ENCODE results near the gene MUC12.

DNA sequence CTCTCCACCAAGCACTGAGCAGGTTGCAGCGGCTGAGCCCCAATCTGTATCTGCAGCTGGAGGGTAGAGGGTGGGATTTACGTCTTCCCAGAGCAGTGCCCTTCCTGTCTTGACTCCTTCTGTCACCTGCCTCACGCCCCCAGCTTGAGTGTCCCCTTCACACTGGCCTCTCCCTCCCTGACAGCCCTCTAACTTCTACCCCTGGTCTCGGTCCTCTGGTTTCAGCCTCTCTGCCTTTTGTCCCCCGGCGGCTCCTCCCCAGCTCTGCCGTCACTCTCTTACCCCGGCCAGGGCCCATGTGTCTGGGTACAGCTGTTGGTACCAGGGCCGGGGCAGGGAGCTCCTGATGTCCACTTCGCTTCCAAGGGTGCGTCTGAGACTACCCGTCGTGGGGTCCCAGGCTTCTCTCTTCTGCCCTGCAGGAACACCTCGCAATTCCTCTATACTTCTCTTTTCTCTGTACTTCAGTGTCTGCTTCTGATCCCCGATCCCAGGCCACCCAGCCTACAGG lies 19.4 kb upstream of the MUC12 start:
- TF ChIP-seq, protein P1, sequence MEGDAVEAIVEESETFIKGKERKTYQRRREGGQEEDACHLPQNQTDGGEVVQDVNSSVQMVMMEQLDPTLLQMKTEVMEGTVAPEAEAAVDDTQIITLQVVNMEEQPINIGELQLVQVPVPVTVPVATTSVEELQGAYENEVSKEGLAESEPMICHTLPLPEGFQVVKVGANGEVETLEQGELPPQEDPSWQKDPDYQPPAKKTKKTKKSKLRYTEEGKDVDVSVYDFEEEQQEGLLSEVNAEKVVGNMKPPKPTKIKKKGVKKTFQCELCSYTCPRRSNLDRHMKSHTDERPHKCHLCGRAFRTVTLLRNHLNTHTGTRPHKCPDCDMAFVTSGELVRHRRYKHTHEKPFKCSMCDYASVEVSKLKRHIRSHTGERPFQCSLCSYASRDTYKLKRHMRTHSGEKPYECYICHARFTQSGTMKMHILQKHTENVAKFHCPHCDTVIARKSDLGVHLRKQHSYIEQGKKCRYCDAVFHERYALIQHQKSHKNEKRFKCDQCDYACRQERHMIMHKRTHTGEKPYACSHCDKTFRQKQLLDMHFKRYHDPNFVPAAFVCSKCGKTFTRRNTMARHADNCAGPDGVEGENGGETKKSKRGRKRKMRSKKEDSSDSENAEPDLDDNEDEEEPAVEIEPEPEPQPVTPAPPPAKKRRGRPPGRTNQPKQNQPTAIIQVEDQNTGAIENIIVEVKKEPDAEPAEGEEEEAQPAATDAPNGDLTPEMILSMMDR (IDR thresholded peaks at IDR 0.05 in 2 of 3, conservative IDR thresholded peaks at IDR 0.05 in 1 of 3; ENCODE audit: borderline replicate concordance in 1 of 3, insufficient read depth in 1 of 3, low read depth in 2 of 3, low read length in 2 of 3) = no peak
- no peak for TF ChIP-seq EZH2 (IDR thresholded peaks at IDR 0.05)
- no peak for TF ChIP-seq POLR2A (IDR thresholded peaks at IDR 0.05; ENCODE audit: borderline replicate concordance, extremely low read depth, insufficient read depth, insufficient read length)
- no peak for TF ChIP-seq POLR2AphosphoS5 (IDR thresholded peaks at IDR 0.05; ENCODE audit: low read depth, low read length)
- no peak for TF ChIP-seq CEBPB (IDR thresholded peaks at IDR 0.05; ENCODE audit: low read depth)

Measured in HCT116 (cell line).